Right ventricle myocardium inferior (tissue), 1 donor: ENCODE results near the gene SERINC5. TPM values are rescaled to one million over a fixed set of nuclear protein-coding genes. Genes with fewer than 3 reads are reported as not detected.
A peak's percentile ranks its signal among the peaks of the same experiment; 100 is the strongest.
"Not testable (repeated sequence)": the region's sequence is repeated elsewhere in the genome, so short reads cannot be mapped to it uniquely, and the experiment has no call there.

Source experiments
- ATAC-seq: fragments of 200-7000 bp; cut with Tn5 transposase; one replicate; pipeline ENCODE4 v1.9.1; 2020; ENCODE audit warnings: mild to moderate bottlenecking, moderate library complexity
- DNase-seq: peaks from one replicate; pipeline ENCODE4 v3.0.0; 2021; ENCODE audit errors: missing footprints
- intact Hi-C: fragments of 100-400 bp; cut with DNase I; formaldehyde crosslinking; loops from one replicate; pipeline ENCODE4 v1.11.0; 2022
- total RNA-seq: library from RNA; stranded (reverse); fragmentation: NEBNext Ultra II Directional; extraction: Animal tissue kit (Norgen Biotek cat#: 25700); gene quantifications from one replicate; pipeline ENCODE4 v1.2.1, GENCODE V29; 2021
- donor health status: DM: no; HTN: yes; CAD: no; lungs with severe emphysema.

The SERINC5 gene
- total RNA-seq, 1 donor from 2014 or later = 14.5 TPM

GRCh38 chr5:80097451-80097850 lies 158.4 kb downstream of the SERINC5 start:
- ATAC-seq = no peak
- no peak for DNase-seq
- intact Hi-C loops = loop anchor here (10.0 kb wide), 1 partner anchor 307 kb away; the partner anchor contains the start of gene ZFYVE16

DNA sequence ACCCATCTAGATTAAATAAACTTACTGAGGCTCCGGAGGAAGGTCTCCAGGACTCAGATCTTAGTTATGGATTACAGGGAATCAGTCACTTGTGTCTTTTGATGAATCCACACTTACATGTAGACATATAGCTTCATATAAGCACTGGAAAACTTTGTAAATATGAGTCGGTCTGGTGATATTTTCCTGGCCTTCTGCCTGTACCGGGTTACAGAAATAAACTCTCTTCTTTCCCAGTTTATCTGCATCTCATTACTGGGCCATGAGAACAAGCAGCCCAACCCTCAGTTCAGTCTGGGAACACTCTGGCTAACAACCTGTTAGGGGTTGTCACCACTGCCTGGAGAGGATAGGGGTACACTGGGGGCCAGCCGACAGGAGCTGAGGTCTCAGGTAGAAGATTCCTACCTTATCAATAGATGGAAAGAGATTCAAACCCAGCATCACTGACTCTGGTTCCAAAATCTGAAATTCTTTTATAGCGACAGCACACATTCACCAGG lies 161.6 kb downstream of the SERINC5 start:
- DNase-seq = no peak
- intact Hi-C loops = loop anchor here (10.0 kb wide), 1 partner anchor 311 kb away; the partner anchor contains the start of gene ZFYVE16
- no peak for ATAC-seq

- DNase-seq = no peak
Measured at GRCh38 chr5:80093796-80094195, 162.1 kb downstream of the SERINC5 start.

DNA sequence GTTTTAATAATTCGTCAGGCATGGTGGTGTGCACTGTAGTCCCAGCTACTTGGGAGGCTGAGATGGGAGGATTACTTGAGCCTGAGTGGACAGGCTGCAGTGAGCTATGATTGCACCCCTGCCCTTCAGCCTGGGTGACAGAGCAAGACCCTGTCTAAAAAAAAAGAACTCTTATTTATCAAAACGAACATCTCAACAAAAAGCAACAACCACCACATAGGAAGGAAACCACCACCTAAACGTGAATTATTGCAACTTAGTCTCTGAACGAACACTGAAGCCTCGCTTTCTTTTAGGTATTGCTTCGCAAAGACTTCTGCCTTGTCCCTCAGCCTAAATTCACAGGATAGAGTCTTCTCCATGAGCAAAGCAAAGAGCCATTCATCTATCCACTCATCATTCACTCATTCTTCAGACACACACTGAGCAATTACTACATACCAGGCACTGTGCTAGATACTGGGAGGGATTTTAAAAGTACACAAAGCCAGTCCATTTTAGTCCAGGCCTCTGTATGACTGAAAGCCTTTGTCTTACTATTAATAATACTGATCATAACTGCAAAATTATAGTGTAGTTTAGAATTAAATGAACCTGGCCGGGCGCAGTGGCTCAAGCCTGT lies 163.3 kb downstream of the SERINC5 start:
- no peak for ATAC-seq
- no peak for DNase-seq
- intact Hi-C loops = loop anchor here (10.0 kb wide), 1 partner anchor 312 kb away; the partner anchor contains the start of gene ZFYVE16

More at GRCh38 chr5:80093796-80094195, 162.1 kb downstream of the SERINC5 start:
- no peak for ATAC-seq
- intact Hi-C loops = loop anchor here (10.0 kb wide), 1 partner anchor 311 kb away; the partner anchor contains the start of gene ZFYVE16

DNA sequence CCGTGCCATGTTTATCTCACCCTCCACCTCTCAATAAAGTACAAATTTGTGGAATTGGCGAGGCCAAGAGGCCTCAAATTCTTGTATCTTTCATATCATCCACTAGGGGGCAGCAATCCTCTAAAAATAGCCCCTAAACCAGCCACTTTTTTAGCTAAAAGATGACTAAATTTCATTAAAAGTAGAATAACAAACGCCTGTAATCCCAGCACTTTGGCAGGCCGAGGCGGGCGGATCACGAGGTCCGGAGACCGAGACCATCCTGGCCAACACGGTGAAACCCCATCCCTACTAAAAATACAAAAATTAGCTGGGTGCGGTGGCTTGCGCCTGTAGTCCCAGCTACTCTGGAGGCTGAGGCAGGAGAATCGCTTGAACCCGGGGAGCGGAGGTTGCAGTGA lies 164.1 kb downstream of the SERINC5 start:
- intact Hi-C loops = loop anchor here (2.0 to 10.0 kb wide), 3 partner anchors 183 to 313 kb away; partner anchors contain the start of gene ZFYVE16
- ATAC-seq = peak; percentile 59
- not testable (repeated sequence) for DNase-seq

DNA sequence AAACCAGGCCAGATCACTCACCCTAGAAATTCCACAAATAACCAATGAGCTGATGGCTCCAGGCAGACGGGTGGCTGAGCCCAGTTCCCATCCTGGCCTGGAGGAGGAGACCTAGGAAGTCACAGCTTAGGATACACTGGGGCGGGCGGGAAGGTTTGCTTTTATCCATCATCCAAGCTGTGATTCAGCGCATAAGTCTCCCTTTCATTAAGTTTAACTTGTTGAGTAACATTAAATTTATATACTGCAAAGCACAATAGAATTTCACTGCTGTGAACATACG lies 165.0 kb downstream of the SERINC5 start:
- ATAC-seq (no peak), DNase-seq (no peak)
- intact Hi-C loops = loop anchor here (2.0 to 10.0 kb wide), 3 partner anchors 184 to 314 kb away; partner anchors contain the start of gene ZFYVE16

GRCh38 chr5:80083101-80083890 lies 172.6 kb downstream of the SERINC5 start:
- no peak for DNase-seq
- ATAC-seq = peak; percentile 88
- intact Hi-C loops = loop anchor here (5.0 to 10.0 kb wide), 4 partner anchors 91 to 1058 kb away; partner anchors contain the start of gene MTX3

DNA sequence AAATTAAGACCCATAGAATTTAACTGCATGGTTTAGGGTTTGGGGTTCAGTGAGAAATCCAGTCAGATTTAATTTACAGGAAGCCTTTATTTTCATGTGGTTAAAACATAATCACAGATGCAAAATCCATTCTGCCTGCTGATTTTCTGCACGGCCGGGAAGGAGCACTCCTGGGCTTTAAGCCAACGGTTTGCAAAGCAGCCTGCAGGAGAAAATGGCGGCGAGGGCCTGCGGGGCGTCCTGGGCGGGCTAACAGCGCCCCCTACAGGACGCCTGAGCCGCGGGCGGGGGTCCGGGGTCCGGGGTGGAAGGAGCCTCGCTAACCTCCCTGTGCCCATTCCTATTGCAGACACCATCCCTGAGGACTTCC lies 173.1 kb downstream of the SERINC5 start:
- DNase-seq (peak; percentile 86), ATAC-seq (peak; percentile 86)
- intact Hi-C loops = loop anchor here (5.0 to 10.0 kb wide), 4 partner anchors 90 to 1058 kb away; partner anchors contain the start of gene MTX3

GRCh38 chr5:80082281-80082680 lies 173.6 kb downstream of the SERINC5 start:
- intact Hi-C loops = loop anchor here (5.0 to 10.0 kb wide), 4 partner anchors 90 to 1057 kb away; partner anchors contain the start of gene MTX3
- DNase-seq (no peak), ATAC-seq (no peak)

GRCh38 chr5:80078921-80079320 lies 176.9 kb downstream of the SERINC5 start:
- ATAC-seq (no peak), DNase-seq (no peak)
- intact Hi-C loops = no loop called here

DNA sequence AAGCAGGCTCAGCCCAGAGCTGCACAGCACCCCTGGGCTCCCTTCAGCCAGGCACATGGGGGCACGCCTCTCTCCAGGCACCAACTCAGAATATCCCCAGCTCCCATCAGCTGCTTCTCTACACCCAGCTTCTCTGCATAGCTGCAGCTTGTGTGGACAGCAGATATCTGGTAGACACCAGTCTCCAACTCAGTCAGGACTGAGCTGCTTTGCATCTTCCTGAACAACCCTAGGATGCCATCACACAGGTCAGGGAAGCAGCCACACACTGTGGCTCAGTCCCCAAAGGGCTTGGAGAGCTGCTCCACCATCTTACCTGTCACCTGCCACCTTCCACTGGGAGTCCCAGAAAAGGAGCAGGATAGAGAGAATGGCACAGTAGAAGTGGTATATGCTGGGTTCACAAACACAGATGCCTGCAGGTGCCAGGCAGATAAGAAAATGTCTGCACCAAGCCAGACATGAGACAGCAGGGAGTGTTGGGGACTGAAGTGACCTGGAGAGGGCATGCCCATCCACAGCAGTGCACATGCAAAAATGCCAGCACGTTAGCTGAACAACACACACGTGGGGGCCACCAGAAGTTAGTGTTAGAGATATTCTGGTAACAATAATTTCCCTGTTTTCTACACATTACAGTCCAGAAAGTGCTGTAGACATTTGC lies 178.7 kb downstream of the SERINC5 start:
- peak; percentile 45 for ATAC-seq
- DNase-seq = no peak
- intact Hi-C loops = no loop called here

- ATAC-seq = no peak
- intact Hi-C loops = no loop called here
- no peak for DNase-seq
Measured at GRCh38 chr5:80076131-80077050, 179.5 kb downstream of the SERINC5 start.

- ATAC-seq (no peak), DNase-seq (no peak)
- intact Hi-C loops = no loop called here
Measured at GRCh38 chr5:80072103-80073073, 183.5 kb downstream of the SERINC5 start.

- DNase-seq = no peak
- intact Hi-C loops = no loop called here
- ATAC-seq = no peak
Measured at GRCh38 chr5:80071510-80072021, 184.3 kb downstream of the SERINC5 start.

DNA sequence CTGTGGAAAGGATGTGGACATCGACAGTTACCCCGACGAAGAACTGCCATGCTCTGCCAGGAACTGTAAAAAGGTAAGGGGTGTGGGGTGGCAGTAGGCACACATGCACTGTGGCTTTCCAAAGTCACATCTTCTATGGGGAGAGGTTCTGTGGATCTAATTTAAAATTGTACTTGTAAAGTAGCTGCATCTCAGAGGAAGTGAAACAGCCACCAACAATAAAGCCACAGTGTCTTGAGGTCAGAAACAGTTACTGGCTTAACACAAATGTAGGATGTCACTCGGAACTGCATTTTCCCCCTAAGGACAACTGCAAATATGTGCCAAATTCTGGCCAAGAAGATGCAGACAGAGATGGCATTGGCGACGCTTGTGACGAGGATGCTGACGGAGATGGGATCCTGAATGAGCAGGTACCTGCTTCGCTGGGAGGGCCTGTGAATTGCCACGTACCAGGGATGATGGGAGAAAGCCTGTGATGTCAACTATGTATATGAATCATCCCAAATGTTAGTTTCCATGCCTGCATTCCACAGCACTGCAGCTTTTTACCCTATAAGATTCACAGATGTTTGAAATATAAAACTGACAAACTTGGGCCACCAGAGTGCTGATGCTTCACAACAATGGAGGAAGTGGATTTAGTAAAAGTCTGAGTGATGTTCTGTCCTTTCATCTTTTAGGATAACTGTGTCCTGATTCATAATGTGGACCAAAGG lies 185.4 kb downstream of the SERINC5 start:
- intact Hi-C loops = no loop called here
- no peak for DNase-seq
- ATAC-seq = no peak

GRCh38 chr5:80069918-80070318 lies 185.9 kb downstream of the SERINC5 start:
- intact Hi-C loops = no loop called here
- DNase-seq (no peak), ATAC-seq (peak; percentile 56)
